GM06990 (cell line): ENCODE data around the gene KBTBD2.
"Not testable (repeated sequence)": the region's sequence is repeated elsewhere in the genome, so short reads cannot be mapped to it uniquely, and the experiment has no call there.

Source experiments
- DNase-seq: peaks from one replicate; pipeline ENCODE4 v3.0.0-alpha.2; 2011; ENCODE audit not compliant: insufficient read length; ENCODE audit errors: extremely low read depth
- H3K27me3 ChIP-seq: replicated peaks from 2 replicates; pipeline ENCODE4 v1.6.0; 2011; ENCODE audit warnings: low read length; ENCODE audit not compliant: control insufficient read depth, insufficient read depth
- H3K36me3 ChIP-seq: 2 replicates; pipeline ENCODE4 v1.5.1; 2011; ENCODE audit warnings: low read length; ENCODE audit not compliant: control insufficient read depth, insufficient read depth
- H3K4me3 ChIP-seq: replicated peaks from 2 replicates; pipeline ENCODE4 v1.5.1; 2011; ENCODE audit warnings: low read depth, mild to moderate bottlenecking, control low read depth, low read length
- CTCF ChIP-seq: IDR thresholded peaks from 2 replicates; pipeline ENCODE4 v1.5.1; 2011; ENCODE audit warnings: low read length, control low read depth, mild to moderate bottlenecking, inconsistent platforms; ENCODE audit not compliant: insufficient read depth, poor library complexity, severe bottlenecking

The KBTBD2 gene

GRCh38 chr7:32887395-32887794 is 4.2 kb downstream of the KBTBD2 start:
- no peak for DNase-seq
- H3K36me3 ChIP-seq: no peaks in the 10 kb centered on the region
- no peak overlapping the region for H3K4me3 ChIP-seq
- TF ChIP-seq CTCF: no peak
- no peaks in the 10 kb centered on the region for H3K27me3 ChIP-seq

GRCh38 chr7:32881074-32881982 is 10.2 kb downstream of the KBTBD2 start:
- Histone ChIP-seq H3K4me3 (no peak overlapping the region), H3K36me3 (no peaks in the 10 kb centered on the region; the same call in 1 of the 2 replicates), H3K27me3 (no peaks in the 10 kb centered on the region)
- TF ChIP-seq CTCF: no peak
- DNase-seq: no peak

- Histone ChIP-seq H3K36me3 (peaks cover 2% of the 10 kb centered on the region), H3K4me3 (no peak overlapping the region), H3K27me3 (no peaks in the 10 kb centered on the region)
- TF ChIP-seq CTCF: no peak
- no peak for DNase-seq
These were observed 12.1 kb downstream of the KBTBD2 start for GRCh38 chr7:32879460-32879859.

GRCh38 chr7:32878023-32878422 is 13.5 kb downstream of the KBTBD2 start:
- DNase-seq, H3K36me3 ChIP-seq, H3K27me3 ChIP-seq, H3K4me3 ChIP-seq: not testable (repeated sequence)

- H3K36me3 ChIP-seq: peaks cover 8% of the 10 kb centered on the region
- TF ChIP-seq CTCF: no peak
- DNase-seq: no peak
These were observed 19.1 kb downstream of the KBTBD2 start for GRCh38 chr7:32872421-32872820.

GRCh38 chr7:32871624-32872371 is 19.8 kb downstream of the KBTBD2 start:
- TF ChIP-seq CTCF: no peak
- Histone ChIP-seq H3K36me3 (peaks cover 8% of the 10 kb centered on the region), H3K27me3 (no peaks in the 10 kb centered on the region), H3K4me3 (no peak overlapping the region)
- no peak for DNase-seq

More at GRCh38 chr7:32872421-32872820, 19.1 kb downstream of the KBTBD2 start:
- H3K27me3 ChIP-seq: no peaks in the 10 kb centered on the region
- H3K4me3 ChIP-seq: no peak overlapping the region
